ENCODE results near the gene LPGAT1. TPM values are rescaled to one million over a fixed set of nuclear protein-coding genes. Genes with fewer than 3 reads are reported as not detected.
"Not testable (repeated sequence)": the region's sequence is repeated elsewhere in the genome, so short reads cannot be mapped to it uniquely, and the experiment has no call there.

Gene LPGAT1
- total RNA-seq, 1 donor from 2014 or later, result 35.5 TPM

DNA sequence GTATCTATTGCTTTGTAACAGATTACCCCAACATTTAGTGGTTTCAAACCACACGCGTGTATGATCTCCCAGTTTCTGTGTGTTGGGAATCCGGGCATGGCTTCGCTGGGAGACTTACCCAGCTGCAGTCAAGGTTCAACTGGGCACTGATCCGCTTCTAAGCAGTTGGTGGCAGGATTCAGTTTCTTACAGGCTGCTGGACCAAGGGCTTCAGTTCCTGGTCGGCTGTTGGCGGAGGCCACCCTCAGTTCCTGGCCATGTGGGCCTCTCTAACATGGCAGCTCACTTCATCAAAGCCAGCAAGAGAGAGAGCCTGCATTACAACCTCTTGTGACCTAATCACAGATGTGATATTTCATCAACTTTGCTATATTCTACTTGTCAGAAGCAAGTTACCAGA, 101.3 kb downstream of the LPGAT1 start:
- no peak overlapping the region for H3K4me3 ChIP-seq (ENCODE audit: low read depth, low read length)
- DNase-seq (ENCODE audit: low read depth), result no peak
- TF ChIP-seq CTCF (conservative IDR thresholded peaks at IDR 0.05; ENCODE audit: low read depth, low read length), result no peak

- no peak overlapping the region for H3K4me3 ChIP-seq (ENCODE audit: low read depth, low read length)
- TF ChIP-seq CTCF (conservative IDR thresholded peaks at IDR 0.05; ENCODE audit: low read depth, low read length), result no peak
- no peak for DNase-seq (ENCODE audit: low read depth)
These were observed 104.0 kb downstream of the LPGAT1 start for GRCh38 chr1:211726467-211726995.

GRCh38 chr1:211724687-211725196, 105.8 kb downstream of the LPGAT1 start:
- H3K4me3 ChIP-seq (ENCODE audit: low read depth, low read length), result no peak overlapping the region
- TF ChIP-seq CTCF (conservative IDR thresholded peaks at IDR 0.05; ENCODE audit: low read depth, low read length), result no peak
- peak; percentile 64 for DNase-seq (ENCODE audit: low read depth)

- DNase-seq (ENCODE audit: low read depth), result no peak
- H3K4me3 ChIP-seq (ENCODE audit: low read depth, low read length), result no peak overlapping the region
- no peak for TF ChIP-seq CTCF (conservative IDR thresholded peaks at IDR 0.05; ENCODE audit: low read depth, low read length)
These were observed 107.3 kb downstream of the LPGAT1 start for GRCh38 chr1:211723273-211723672.

- DNase-seq (ENCODE audit: low read depth), result no peak
- no peak overlapping the region for H3K4me3 ChIP-seq (ENCODE audit: low read depth, low read length)
- TF ChIP-seq CTCF (conservative IDR thresholded peaks at IDR 0.05; ENCODE audit: low read depth, low read length), result no peak
These were observed 108.0 kb downstream of the LPGAT1 start for GRCh38 chr1:211722277-211723175.

DNA sequence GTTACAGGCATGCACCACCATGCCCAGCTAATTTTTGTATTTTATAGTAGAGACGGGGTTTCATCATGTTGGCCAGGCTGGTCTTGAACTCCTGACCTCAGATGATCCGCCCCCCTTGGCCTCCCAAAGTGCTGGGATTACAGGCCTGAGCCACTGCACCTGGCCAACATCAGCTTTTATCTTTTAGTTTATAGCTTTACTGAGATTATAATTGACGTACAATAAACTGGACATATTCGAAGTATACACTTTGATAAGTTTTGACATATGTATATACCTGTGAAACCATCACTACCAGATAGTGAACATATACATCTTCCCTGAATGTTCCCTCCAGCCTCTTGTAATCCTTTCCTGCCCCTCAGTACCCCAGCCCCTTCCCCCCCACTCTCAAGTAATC, 114.0 kb downstream of the LPGAT1 start:
- H3K4me3 ChIP-seq (ENCODE audit: low read depth, low read length); DNase-seq (ENCODE audit: low read depth): not testable (repeated sequence)

DNA sequence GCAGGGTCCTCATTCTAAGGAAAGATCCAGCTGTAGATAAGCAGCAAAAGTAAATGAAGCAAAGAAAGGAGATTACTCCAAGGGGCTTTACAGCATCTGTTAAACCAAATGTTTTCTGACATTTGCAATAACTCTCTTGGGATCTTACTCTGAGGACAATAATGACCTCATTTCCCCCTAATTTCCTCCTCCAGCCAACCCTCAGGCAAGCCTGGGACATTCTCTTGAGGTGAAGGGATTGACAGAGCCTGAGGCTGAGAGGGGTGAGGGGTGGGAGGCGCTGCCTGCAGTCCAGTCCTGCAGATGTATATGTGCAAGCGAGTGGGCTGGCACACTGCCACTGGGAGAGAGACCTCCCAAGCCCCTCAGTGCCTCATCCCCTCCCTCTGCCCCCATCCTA, 114.6 kb downstream of the LPGAT1 start:
- no peak overlapping the region for H3K4me3 ChIP-seq (ENCODE audit: low read depth, low read length)
- no peak for DNase-seq (ENCODE audit: low read depth)
- no peak for TF ChIP-seq CTCF (conservative IDR thresholded peaks at IDR 0.05; ENCODE audit: low read depth, low read length)
